HUES6 (cell line): ENCODE data around the gene BLOC1S1.

ENCODE experiments used
- H3K27ac ChIP-seq: 2 replicates; pipeline ENCODE4 v1.7.0; 2013; ENCODE audit warnings: low read depth, mild to moderate bottlenecking, low read length, inconsistent platforms
- H3K27me3 ChIP-seq: 2 replicates; pipeline ENCODE4 v1.6.1; 2013; ENCODE audit warnings: low read length; ENCODE audit not compliant: control insufficient read depth, insufficient read depth
- H3K36me3 ChIP-seq: 2 replicates; pipeline ENCODE4 v1.6.1; 2013; ENCODE audit warnings: low read length; ENCODE audit not compliant: control insufficient read depth, insufficient read depth
- H3K4me1 ChIP-seq: 2 replicates; pipeline ENCODE4 v1.6.1; 2013; ENCODE audit warnings: low read length; ENCODE audit not compliant: control insufficient read depth, insufficient read depth
- H3K4me3 ChIP-seq: 2 replicates; pipeline ENCODE4 v1.5.1; 2013; ENCODE audit warnings: low read depth, low read length
- H3K9ac ChIP-seq: one replicate; pipeline ENCODE4 v1.6.1; 2013; ENCODE audit warnings: mild to moderate bottlenecking, low read length
- H3K9me3 ChIP-seq: 2 replicates; pipeline ENCODE4 v1.6.1; 2013; ENCODE audit warnings: low read depth, low read length; ENCODE audit not compliant: control insufficient read depth, insufficient read depth

The BLOC1S1 gene

GRCh38 chr12:55703901-55704761, 11.7 kb upstream of the BLOC1S1 start:
- H3K27ac ChIP-seq = no peak overlapping the region

GRCh38 chr12:55704824-55705718, 10.8 kb upstream of the BLOC1S1 start:
- H3K27ac ChIP-seq = no peak overlapping the region
- H3K36me3 ChIP-seq = peaks cover 9% of the 10 kb centered on the region; the same call in 1 of the 2 replicates
- no peak overlapping the region for H3K9ac ChIP-seq
- peaks cover 22% of the 10 kb centered on the region for H3K4me1 ChIP-seq
- no peaks in the 10 kb centered on the region for H3K9me3 ChIP-seq
- no peak overlapping the region for H3K4me3 ChIP-seq
- peaks cover 22% of the 10 kb centered on the region for H3K27me3 ChIP-seq

More at GRCh38 chr12:55703901-55704761, 11.7 kb upstream of the BLOC1S1 start:
- no peaks in the 10 kb centered on the region for H3K9me3 ChIP-seq
- H3K27me3 ChIP-seq = peaks cover 14% of the 10 kb centered on the region
- no peak overlapping the region for H3K4me3 ChIP-seq
- H3K36me3 ChIP-seq = peaks cover 9% of the 10 kb centered on the region; the same call in 1 of the 2 replicates
- peaks cover 22% of the 10 kb centered on the region for H3K4me1 ChIP-seq
- no peak overlapping the region for H3K9ac ChIP-seq

GRCh38 chr12:55705782-55706402, 10.0 kb upstream of the BLOC1S1 start:
- Histone ChIP-seq H3K4me3 (peak overlapping the region; percentile 92), H3K9ac (no peak overlapping the region), H3K27me3 (peaks cover 22% of the 10 kb centered on the region), H3K36me3 (peaks cover 3% of the 10 kb centered on the region; the same call in 1 of the 2 replicates), H3K9me3 (no peaks in the 10 kb centered on the region), H3K27ac (no peak overlapping the region), H3K4me1 (peaks cover 22% of the 10 kb centered on the region)

GRCh38 chr12:55706568-55707218, 9.2 kb upstream of the BLOC1S1 start:
- Histone ChIP-seq H3K9ac (peak overlapping the region; percentile 77), H3K9me3 (no peaks in the 10 kb centered on the region), H3K4me3 (peak overlapping the region; percentile 92), H3K4me1 (peaks cover 22% of the 10 kb centered on the region), H3K27me3 (peaks cover 23% of the 10 kb centered on the region), H3K27ac (no peak overlapping the region), H3K36me3 (no peaks in the 10 kb centered on the region; the same call in 1 of the 2 replicates)

GRCh38 chr12:55707219-55707671, 8.6 kb upstream of the BLOC1S1 start:
- Histone ChIP-seq H3K4me1 (peaks cover 22% of the 10 kb centered on the region), H3K27me3 (peaks cover 28% of the 10 kb centered on the region), H3K9me3 (no peaks in the 10 kb centered on the region), H3K27ac (no peak overlapping the region), H3K36me3 (no peaks in the 10 kb centered on the region; the same call in 1 of the 2 replicates), H3K4me3 (peak overlapping the region; percentile 92), H3K9ac (peak overlapping the region; percentile 77)

- no peaks in the 10 kb centered on the region for H3K9me3 ChIP-seq
- H3K36me3 ChIP-seq = no peaks in the 10 kb centered on the region
- peak within 1 kb of the TSS; percentile 77 for H3K9ac ChIP-seq
- no peak within 1 kb of the TSS for H3K27ac ChIP-seq
- H3K4me3 ChIP-seq = peak within 1 kb of the TSS; percentile 92
- H3K27me3 ChIP-seq = peaks cover 37% of the 10 kb centered on the region
- peaks cover 22% of the 10 kb centered on the region for H3K4me1 ChIP-seq
These were observed 7.8 kb upstream of the BLOC1S1 start, which contains the start of gene ITGA7 for GRCh38 chr12:55707841-55708694. Gene ITGA7, minus strand, starts transcription at chr12:55707904. Its CDS starts 222 bp downstream, at chr12:55707682.

GRCh38 chr12:55708695-55709233, 7.1 kb upstream of the BLOC1S1 start:
- H3K27me3 ChIP-seq = peaks cover 38% of the 10 kb centered on the region
- peaks cover 22% of the 10 kb centered on the region for H3K4me1 ChIP-seq
- H3K36me3 ChIP-seq = no peaks in the 10 kb centered on the region
- H3K4me3 ChIP-seq = peak overlapping the region; percentile 92
- no peak overlapping the region for H3K9ac ChIP-seq
- H3K9me3 ChIP-seq = no peaks in the 10 kb centered on the region
- H3K27ac ChIP-seq = no peak overlapping the region

GRCh38 chr12:55711786-55712553, 3.9 kb upstream of the BLOC1S1 start:
- Histone ChIP-seq H3K4me1 (peaks cover 14% of the 10 kb centered on the region), H3K27ac (no peak overlapping the region), H3K36me3 (no peaks in the 10 kb centered on the region), H3K9me3 (no peaks in the 10 kb centered on the region), H3K27me3 (peaks cover 33% of the 10 kb centered on the region), H3K4me3 (no peak overlapping the region), H3K9ac (no peak overlapping the region)
